HL-60 (cell line): ENCODE measurements around the gene R3HCC1L.

ENCODE experiments used
- DNase-seq, 2 experiments: peaks; one replicate each; pipeline ENCODE4 v3.0.0-alpha.2; 2010 to 2020; ENCODE audit warnings: low read depth in 1 of 2, low spot score in 1 of 2
- H3K27ac ChIP-seq: fragments of 250-450 bp; sonication (Bioruptor Pico); replicated peaks from 2 replicates; pipeline ENCODE4 v1.5.1; 2020; ENCODE audit warnings: mild to moderate bottlenecking, moderate library complexity
- H3K27me3 ChIP-seq: fragments of 250-450 bp; sonication (Bioruptor Pico); 2 replicates; pipeline ENCODE4 v1.5.1; 2021; ENCODE audit warnings: mild to moderate bottlenecking, moderate library complexity; ENCODE audit not compliant: insufficient read depth, poor library complexity, severe bottlenecking
- H3K4me3 ChIP-seq: replicated peaks from 2 replicates; pipeline ENCODE4 v1.5.1; 2011; ENCODE audit warnings: mild to moderate bottlenecking, control low read depth, low read length; ENCODE audit not compliant: insufficient read depth
- GABPA ChIP-seq: IDR thresholded peaks from 2 replicates; pipeline ENCODE4 v1.6.1; 2012; ENCODE audit warnings: low read depth
- POLR2AphosphoS5 ChIP-seq: IDR thresholded peaks from 2 replicates; pipeline ENCODE4 v1.6.1; 2012; ENCODE audit warnings: low read depth
- SPI1 ChIP-seq: IDR thresholded peaks from 2 replicates; pipeline ENCODE4 v1.6.1; 2012; ENCODE audit warnings: low read depth, mild to moderate bottlenecking, borderline replicate concordance
- TF ChIP-seq, protein P1 (sequence below): IDR thresholded peaks from 2 replicates; pipeline ENCODE4 v1.6.1; 2012; ENCODE audit warnings: low read depth; ENCODE audit not compliant: insufficient replicate concordance
- TF ChIP-seq, protein P2 (sequence below): IDR thresholded peaks from one replicate; pipeline ENCODE4 v1.5.1; 2011; ENCODE audit warnings: low read length, control low read depth, inconsistent platforms; ENCODE audit not compliant: insufficient read depth

R3HCC1L gene

DNA sequence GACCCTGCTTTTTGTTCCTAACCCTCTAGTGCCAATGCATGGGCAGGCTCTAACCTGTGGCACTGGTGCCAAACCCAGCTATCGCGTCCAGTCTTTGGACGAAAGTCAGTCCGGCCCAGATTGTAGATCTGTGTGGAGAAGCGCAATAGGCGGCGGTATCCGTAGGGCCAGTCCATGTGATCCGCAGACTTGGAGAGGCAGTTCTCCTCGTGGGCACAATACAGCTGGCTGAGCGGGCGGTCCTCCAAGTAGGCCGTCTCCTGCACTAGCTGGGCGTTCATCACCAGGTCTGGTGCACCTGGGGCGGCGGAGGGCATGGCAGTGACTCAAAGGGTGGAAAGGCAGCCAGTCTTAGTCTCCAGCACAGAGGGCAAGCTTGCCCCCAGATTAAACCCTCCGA lies 119.0 kb downstream of the R3HCC1L start:
- TF ChIP-seq, protein P1, sequence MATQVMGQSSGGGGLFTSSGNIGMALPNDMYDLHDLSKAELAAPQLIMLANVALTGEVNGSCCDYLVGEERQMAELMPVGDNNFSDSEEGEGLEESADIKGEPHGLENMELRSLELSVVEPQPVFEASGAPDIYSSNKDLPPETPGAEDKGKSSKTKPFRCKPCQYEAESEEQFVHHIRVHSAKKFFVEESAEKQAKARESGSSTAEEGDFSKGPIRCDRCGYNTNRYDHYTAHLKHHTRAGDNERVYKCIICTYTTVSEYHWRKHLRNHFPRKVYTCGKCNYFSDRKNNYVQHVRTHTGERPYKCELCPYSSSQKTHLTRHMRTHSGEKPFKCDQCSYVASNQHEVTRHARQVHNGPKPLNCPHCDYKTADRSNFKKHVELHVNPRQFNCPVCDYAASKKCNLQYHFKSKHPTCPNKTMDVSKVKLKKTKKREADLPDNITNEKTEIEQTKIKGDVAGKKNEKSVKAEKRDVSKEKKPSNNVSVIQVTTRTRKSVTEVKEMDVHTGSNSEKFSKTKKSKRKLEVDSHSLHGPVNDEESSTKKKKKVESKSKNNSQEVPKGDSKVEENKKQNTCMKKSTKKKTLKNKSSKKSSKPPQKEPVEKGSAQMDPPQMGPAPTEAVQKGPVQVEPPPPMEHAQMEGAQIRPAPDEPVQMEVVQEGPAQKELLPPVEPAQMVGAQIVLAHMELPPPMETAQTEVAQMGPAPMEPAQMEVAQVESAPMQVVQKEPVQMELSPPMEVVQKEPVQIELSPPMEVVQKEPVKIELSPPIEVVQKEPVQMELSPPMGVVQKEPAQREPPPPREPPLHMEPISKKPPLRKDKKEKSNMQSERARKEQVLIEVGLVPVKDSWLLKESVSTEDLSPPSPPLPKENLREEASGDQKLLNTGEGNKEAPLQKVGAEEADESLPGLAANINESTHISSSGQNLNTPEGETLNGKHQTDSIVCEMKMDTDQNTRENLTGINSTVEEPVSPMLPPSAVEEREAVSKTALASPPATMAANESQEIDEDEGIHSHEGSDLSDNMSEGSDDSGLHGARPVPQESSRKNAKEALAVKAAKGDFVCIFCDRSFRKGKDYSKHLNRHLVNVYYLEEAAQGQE = no peak
- TF ChIP-seq SPI1 = no peak
- TF ChIP-seq, protein P2, sequence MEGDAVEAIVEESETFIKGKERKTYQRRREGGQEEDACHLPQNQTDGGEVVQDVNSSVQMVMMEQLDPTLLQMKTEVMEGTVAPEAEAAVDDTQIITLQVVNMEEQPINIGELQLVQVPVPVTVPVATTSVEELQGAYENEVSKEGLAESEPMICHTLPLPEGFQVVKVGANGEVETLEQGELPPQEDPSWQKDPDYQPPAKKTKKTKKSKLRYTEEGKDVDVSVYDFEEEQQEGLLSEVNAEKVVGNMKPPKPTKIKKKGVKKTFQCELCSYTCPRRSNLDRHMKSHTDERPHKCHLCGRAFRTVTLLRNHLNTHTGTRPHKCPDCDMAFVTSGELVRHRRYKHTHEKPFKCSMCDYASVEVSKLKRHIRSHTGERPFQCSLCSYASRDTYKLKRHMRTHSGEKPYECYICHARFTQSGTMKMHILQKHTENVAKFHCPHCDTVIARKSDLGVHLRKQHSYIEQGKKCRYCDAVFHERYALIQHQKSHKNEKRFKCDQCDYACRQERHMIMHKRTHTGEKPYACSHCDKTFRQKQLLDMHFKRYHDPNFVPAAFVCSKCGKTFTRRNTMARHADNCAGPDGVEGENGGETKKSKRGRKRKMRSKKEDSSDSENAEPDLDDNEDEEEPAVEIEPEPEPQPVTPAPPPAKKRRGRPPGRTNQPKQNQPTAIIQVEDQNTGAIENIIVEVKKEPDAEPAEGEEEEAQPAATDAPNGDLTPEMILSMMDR = no peak
- TF ChIP-seq GABPA = no peak
- no peak for TF ChIP-seq POLR2AphosphoS5
- no peaks in the 10 kb centered on the region for H3K27me3 ChIP-seq
- DNase-seq = no peak
- H3K4me3 ChIP-seq = no peak overlapping the region
- H3K27ac ChIP-seq = no peak overlapping the region

DNA sequence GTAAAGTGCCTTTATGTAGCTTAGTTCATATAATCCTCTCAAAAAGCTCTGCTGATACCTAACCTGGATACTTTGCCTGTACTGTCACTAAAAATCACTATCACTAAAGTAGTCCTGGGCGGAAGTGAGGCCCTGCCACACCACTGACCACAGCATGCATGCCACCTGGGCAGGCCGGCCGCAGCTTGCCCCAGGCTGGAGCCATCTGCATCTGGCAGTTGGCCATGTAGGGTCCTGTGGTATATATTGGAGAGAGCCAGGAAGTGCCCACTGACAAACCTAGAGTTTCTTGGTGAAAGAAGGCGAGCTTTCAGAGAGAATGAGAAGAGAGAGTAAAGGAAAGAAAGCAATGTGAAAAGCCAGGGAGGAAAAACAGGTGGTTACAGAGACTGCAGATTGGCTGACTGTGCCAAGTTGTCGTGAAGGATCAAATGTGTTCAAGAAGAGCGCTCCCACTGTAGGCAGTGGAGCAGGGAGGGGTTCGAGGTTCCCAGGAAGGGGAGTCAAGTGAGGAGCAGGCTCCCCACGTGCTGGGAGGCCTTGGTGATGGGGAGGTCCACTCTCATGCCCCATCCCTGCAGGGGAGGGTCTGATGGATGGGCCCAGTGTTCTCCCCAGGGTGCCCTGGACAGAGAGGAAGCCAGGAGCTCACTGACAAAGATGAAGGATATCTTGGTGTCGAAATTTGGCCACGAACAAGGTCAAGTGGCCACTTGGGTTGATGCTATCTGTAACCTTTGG lies 119.9 kb downstream of the R3HCC1L start:
- TF ChIP-seq, protein P1 = no peak
- TF ChIP-seq GABPA (no peak), POLR2AphosphoS5 (no peak), SPI1 (no peak)
- TF ChIP-seq, protein P2 = no peak
- no peak for DNase-seq
- Histone ChIP-seq H3K27me3 (no peaks in the 10 kb centered on the region), H3K27ac (no peak overlapping the region), H3K4me3 (no peak overlapping the region)

DNA sequence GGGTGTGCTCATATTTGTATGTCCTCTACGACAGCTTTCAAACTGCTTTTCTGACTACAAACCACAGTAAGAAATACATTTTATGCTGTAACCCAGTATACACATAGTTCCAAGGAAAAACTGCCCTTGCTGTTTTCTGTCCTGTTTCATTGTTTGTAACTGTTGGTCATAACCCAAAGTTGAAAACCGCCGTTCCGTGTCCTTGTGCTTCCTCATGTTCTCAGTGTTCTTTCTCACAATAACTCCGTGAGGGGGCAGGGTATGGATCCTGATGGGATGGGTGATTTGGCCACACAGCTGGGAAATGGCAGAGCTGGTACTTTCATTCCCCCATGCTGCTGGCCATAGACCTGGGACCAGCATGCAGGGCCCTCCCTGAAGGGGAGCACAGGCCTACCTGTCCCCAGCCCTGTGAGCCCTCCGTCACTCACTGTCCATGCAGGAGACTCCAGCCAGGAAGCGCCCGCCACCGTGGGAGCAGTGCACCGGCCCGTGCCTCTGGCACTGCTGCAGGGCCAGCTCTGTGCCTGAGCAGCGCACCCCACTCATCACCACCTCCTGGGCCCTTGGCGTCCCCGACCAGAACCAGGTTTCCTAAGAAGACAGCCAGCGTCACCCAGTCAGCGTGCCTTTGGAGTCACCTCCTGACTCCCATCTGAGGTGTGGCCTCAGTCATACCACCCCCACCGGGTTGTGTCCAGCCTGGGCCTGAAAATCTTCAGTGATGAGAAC lies 120.9 kb downstream of the R3HCC1L start:
- no peaks in the 10 kb centered on the region for H3K27me3 ChIP-seq
- H3K27ac ChIP-seq = no peak overlapping the region
- H3K4me3 ChIP-seq = no peak overlapping the region
- TF ChIP-seq POLR2AphosphoS5 = no peak
- TF ChIP-seq, protein P2 = no peak
- no peak for DNase-seq
